Stomach (tissue), 9 donors: ENCODE results near the gene ZNF414. TPM values are rescaled to one million over a fixed set of nuclear protein-coding genes. Genes with fewer than 3 reads are reported as not detected.
A peak's percentile ranks its signal among the peaks of the same experiment; 100 is the strongest.

ENCODE experiments used
- DNase-seq, 2 donors: peaks; one replicate each; pipeline versions ENCODE4 v3.0.0 to v3.0.0-alpha.2; 2013 to 2019
- H3K27ac ChIP-seq, 5 donors: fragments of 200-600 bp in 4 of 5; sonication (generic) in 4 of 5; one replicate each; pipeline ENCODE4 v1.5.1; 2013 to 2019; ENCODE audit warnings: mild to moderate bottlenecking in 1 of 5, moderate library complexity in 1 of 5
- H3K27me3 ChIP-seq, 3 donors: fragments of 200-600 bp; sonication (generic); one replicate each; pipeline ENCODE4 v1.5.1; 2017 to 2019; ENCODE audit warnings: mixed run types in 1 of 3
- H3K36me3 ChIP-seq, 4 donors: fragments of 200-600 bp; sonication (generic); 1 replicate in 3 of 4; 2 replicates in 1 of 4; pipeline ENCODE4 v1.5.1; 2016 to 2019
- H3K4me1 ChIP-seq, 4 donors: fragments of 200-600 bp; sonication (generic); one replicate each; pipeline ENCODE4 v1.5.1; 2016 to 2019
- H3K4me3 ChIP-seq, 4 donors: fragments of 200-600 bp; sonication (generic) in 3 of 4; one replicate each; pipeline ENCODE4 v1.5.1; 2016 to 2019; ENCODE audit warnings: mild to moderate bottlenecking in 1 of 4
- H3K9me3 ChIP-seq, 4 donors: fragments of 200-600 bp; sonication (generic); one replicate each; pipeline ENCODE4 v1.5.1; 2016 to 2019
- EP300 ChIP-seq: sonication (generic); formaldehyde crosslinking; IDR thresholded peaks from one replicate; pipeline ENCODE4 v1.6.1; 2017; ENCODE audit warnings: antibody characterized with exemption
- POLR2A ChIP-seq, 4 donors: fragments of 450-650 bp; IDR thresholded peaks; one replicate each; pipeline ENCODE4 v1.6.1; 2016; ENCODE audit warnings: antibody characterized with exemption in 4 of 4, control low read depth in 2 of 4, mild to moderate bottlenecking in 1 of 4, moderate library complexity in 1 of 4
- POLR2AphosphoS5 ChIP-seq, 3 donors: sonication (generic); formaldehyde crosslinking; IDR thresholded peaks; one replicate each; pipeline ENCODE4 v1.6.1; 2016; ENCODE audit warnings: antibody characterized with exemption in 3 of 3
- WGBS, 5 donors: extraction: QIAGEN DNeasy Blood & Tissue Kit in 3 of 5; methylation state at CpG; one replicate each; pipeline versions ENCODE4 v1.1.5 to v1.1.7; 2013 to 2018; 5-methylcytosine and 5-hydroxymethylcytosine counted together
- intact Hi-C: fragments of 100-400 bp; cut with DNase I; formaldehyde crosslinking; loops from one replicate; pipeline ENCODE4 v1.15.1; 2023; ENCODE audit warnings: low total_unique reads
- polyA plus RNA-seq, 3 donors: library from polyadenylated mRNA; stranded (reverse); fragments of 200-250 nt; gene quantifications; one replicate each; pipeline ENCODE4 v1.2.3, GENCODE V29; 2013
- total RNA-seq, 5 donors: library from RNA; depleted of rRNA; stranded (reverse); fragments of >200 nt; gene quantifications; one replicate each; pipeline versions ENCODE4 v1.1.0 to v1.2.3, GENCODE V29; 2014 to 2016
- TF ChIP-seq, protein P1 (sequence below), 7 experiments: fragments of 450-650 bp in 4 of 7; fragments of 200-600 bp in 3 of 7; sonication (generic) in 3 of 7; IDR thresholded peaks; one replicate each; pipeline ENCODE4 v1.5.1; 2016 to 2019; ENCODE audit warnings: antibody characterized with exemption in 7 of 7, control low read depth in 2 of 7, mild to moderate bottlenecking in 1 of 7
- donor health status: healthy with polysubstance abuse.
- donor health status: Bipolar disorder and iron deficiency.
- donor health status: healthy.

The ZNF414 gene
- total and polyA plus RNA-seq, 8 donors = 1.8 to 32.7 (median 18.3) TPM

DNA sequence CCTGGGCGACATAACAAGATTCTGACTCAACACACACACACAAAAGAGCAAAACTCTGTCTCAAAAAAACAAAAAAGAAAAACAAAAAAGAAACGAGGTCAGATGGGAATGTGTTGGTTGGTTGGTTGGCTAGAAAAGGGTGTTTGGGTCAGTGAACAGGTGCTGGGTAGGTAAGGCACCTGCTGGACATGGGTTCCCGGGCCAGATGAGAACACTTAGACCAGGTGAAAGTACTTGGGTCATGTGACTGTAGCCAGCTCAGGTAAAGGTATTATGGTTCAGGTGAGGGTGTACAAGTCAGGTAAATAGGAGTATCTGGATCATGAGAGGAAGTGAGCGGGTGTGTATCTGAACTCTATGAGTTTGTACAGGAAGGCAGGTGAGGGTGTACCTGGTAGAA is 14.5 kb upstream of the ZNF414 start:
- Histone ChIP-seq H3K4me1 (peaks cover 0 to 20% (median 15%) of the 10 kb centered on the region in 4 donors), H3K9me3 (no peaks in the 10 kb centered on the region), H3K36me3 (peaks cover 0 to 69% (median 28%) of the 10 kb centered on the region in 4 donors), H3K4me3 (no peak overlapping the region), H3K27me3 (no peaks in the 10 kb centered on the region), H3K27ac (peak overlapping the region in 1 of 5 donors; percentile 29)
- no peak for DNase-seq
- WGBS, 5 donors = 41 to 64% (median 51%) methylated on average over 4 of the region's 4 CpGs
- TF ChIP-seq EP300 (no peak), POLR2AphosphoS5 (IDR thresholded peaks at IDR 0.05) (no peak), POLR2A (IDR thresholded peaks at IDR 0.05) (no peak)
- TF ChIP-seq, protein P1, sequence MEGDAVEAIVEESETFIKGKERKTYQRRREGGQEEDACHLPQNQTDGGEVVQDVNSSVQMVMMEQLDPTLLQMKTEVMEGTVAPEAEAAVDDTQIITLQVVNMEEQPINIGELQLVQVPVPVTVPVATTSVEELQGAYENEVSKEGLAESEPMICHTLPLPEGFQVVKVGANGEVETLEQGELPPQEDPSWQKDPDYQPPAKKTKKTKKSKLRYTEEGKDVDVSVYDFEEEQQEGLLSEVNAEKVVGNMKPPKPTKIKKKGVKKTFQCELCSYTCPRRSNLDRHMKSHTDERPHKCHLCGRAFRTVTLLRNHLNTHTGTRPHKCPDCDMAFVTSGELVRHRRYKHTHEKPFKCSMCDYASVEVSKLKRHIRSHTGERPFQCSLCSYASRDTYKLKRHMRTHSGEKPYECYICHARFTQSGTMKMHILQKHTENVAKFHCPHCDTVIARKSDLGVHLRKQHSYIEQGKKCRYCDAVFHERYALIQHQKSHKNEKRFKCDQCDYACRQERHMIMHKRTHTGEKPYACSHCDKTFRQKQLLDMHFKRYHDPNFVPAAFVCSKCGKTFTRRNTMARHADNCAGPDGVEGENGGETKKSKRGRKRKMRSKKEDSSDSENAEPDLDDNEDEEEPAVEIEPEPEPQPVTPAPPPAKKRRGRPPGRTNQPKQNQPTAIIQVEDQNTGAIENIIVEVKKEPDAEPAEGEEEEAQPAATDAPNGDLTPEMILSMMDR (IDR thresholded peaks at IDR 0.05) = no peak
- intact Hi-C loops = no loop called here

DNA sequence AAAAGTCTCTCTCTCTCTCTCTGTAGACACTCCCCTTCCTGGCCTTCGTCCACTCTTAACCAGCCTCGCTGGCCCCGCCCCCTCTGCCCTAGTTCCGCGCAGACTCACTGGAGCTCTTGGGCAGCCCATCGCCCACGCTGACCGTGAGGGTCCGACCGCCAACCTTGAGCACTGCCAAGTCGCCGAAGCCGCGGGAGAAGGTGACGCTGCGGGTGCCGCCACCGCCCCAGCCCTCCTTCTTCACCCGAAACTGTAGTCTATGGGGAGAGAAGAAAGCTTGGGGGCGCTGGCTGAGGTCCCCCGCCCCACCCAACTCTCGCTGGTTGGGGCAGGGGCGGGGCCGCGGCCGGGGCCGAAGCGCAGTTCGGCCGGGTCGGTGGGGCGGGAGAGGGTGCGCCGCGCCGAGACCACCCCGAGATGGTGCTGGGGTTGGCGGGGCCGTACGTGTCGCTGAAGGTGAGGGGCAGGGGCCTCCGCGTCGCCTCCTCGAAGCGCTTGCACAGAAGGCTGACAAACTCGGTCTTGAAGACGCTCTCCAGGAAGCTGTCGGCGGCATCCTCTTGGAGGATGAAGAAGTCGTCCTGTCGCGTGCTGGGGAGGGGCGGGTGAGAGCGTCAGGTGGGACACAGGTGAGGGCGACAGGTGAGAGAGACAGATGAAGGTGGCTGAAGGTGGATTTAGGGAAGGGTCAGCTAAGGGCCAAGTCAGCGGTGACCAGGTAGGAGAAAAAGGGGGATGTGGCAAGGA is 12.6 kb upstream of the ZNF414 start:
- intact Hi-C loops = no loop called here
- Histone ChIP-seq H3K4me1 (peaks cover 0 to 20% (median 15%) of the 10 kb centered on the region in 4 donors), H3K9me3 (no peaks in the 10 kb centered on the region), H3K36me3 (peaks cover 0 to 78% (median 30%) of the 10 kb centered on the region in 4 donors), H3K27me3 (no peaks in the 10 kb centered on the region), H3K4me3 (peak overlapping the region; percentile 59 to 93 (median 66)), H3K27ac (peak overlapping the region; percentile 85 to 93 (median 90))
- DNase-seq = peak; percentile 93 to 97
- whole genome bisulfite sequencing, 5 donors = 8 to 42% (median 15%) methylated on average over 29 to 57 of the region's 57 CpGs
- TF ChIP-seq, protein P1 (IDR thresholded peaks at IDR 0.05) = no peak
- TF ChIP-seq EP300 (no peak), POLR2AphosphoS5 (IDR thresholded peaks at IDR 0.05) (peak in 2 of 3 donors; percentile 58 to 75), POLR2A (IDR thresholded peaks at IDR 0.05) (peak in 1 of 4 donors; percentile 19)

DNA sequence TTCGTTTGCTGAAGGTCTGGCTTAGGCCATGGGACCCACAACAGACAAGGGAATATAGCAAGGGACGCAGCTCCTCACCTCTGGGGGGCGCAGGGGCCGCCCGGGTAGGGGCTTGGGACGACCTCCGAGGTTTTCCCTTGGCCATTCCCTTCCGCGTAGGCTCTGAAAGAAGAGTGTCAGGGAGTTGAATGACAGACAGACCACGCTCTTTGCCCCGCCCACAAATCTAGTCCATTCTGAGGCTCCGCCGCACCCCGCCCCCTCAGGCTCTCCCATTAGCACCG is 11.4 kb upstream of the ZNF414 start:
- no peak for DNase-seq
- H3K36me3 ChIP-seq = peaks cover 0 to 76% (median 27%) of the 10 kb centered on the region in 4 donors
- peak overlapping the region; percentile 75 to 93 (median 89) for H3K27ac ChIP-seq
- no peaks in the 10 kb centered on the region for H3K27me3 ChIP-seq
- WGBS, 5 donors = 11 to 20% (median 16%) methylated on average over 15 of the region's 15 CpGs
- no peaks in the 10 kb centered on the region for H3K9me3 ChIP-seq
- peak in 1 of 3 donors; percentile 67 for TF ChIP-seq POLR2AphosphoS5 (IDR thresholded peaks at IDR 0.05)
- TF ChIP-seq EP300 = no peak
- peak overlapping the region; percentile 39 to 68 (median 52) for H3K4me3 ChIP-seq
- intact Hi-C loops = no loop called here
- peaks cover 0 to 20% (median 15%) of the 10 kb centered on the region in 4 donors for H3K4me1 ChIP-seq

DNA sequence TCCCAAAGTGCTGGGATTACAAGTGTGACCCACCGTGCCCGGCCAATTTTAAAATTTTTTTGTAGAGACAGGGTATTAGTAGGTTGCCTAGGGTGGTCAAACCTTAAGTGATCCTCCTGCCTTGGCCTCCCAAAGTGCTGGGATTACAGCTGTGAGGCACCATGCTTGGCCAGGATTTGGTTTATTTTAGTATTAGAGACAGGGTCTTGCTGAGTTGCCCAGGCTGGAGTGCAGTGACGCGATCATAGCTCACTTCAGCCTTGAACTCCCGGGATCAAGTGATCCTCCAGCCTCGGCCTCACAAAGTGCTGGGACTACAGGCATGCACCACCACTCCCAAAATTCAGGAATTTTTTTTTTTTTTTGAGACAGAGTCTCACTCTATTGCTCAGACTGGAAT is 5.4 kb upstream of the ZNF414 start:
- H3K9me3 ChIP-seq = no peaks in the 10 kb centered on the region
- H3K27ac ChIP-seq = no peak overlapping the region
- H3K4me3 ChIP-seq = no peak overlapping the region
- no peaks in the 10 kb centered on the region for H3K27me3 ChIP-seq
- TF ChIP-seq, protein P1 (IDR thresholded peaks at IDR 0.05) = no peak
- 90 to 99% (median 94%) methylated on average over 6 of the region's 6 CpGs for WGBS, 5 donors
- intact Hi-C loops = no loop called here
- DNase-seq = no peak
- peaks cover 0 to 32% (median 8%) of the 10 kb centered on the region in 4 donors for H3K4me1 ChIP-seq
- peaks cover 0 to 20% (median 4%) of the 10 kb centered on the region in 4 donors for H3K36me3 ChIP-seq

DNA sequence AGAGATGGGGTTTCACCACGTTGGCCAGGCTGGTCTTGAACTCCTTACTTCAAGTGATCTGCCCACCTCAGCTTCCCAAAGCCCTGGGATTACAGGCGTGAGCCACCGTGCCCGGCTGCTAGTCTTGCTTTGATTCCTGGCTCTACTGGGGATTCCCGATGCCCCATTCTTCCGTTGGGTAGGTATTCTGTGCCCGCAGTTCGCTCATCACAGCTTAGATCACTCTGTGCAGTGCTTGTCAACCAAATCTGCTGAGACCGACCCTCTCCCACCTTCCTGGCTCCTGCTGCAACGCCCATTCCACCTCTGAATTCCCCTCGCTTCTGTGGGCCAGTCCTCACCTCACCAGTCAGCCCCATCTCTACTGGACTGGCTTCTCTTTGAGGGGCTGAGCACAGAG is 4.6 kb upstream of the ZNF414 start:
- H3K9me3 ChIP-seq = no peaks in the 10 kb centered on the region
- peak overlapping the region in 2 of 5 donors; percentile 51 to 69 for H3K27ac ChIP-seq
- peaks cover 0 to 18% (median 4%) of the 10 kb centered on the region in 4 donors for H3K36me3 ChIP-seq
- no peaks in the 10 kb centered on the region for H3K27me3 ChIP-seq
- H3K4me3 ChIP-seq = no peak overlapping the region
- intact Hi-C loops = no loop called here
- no peak for DNase-seq
- 79 to 87% (median 83%) methylated on average over 11 of the region's 11 CpGs for WGBS, 5 donors
- peaks cover 0 to 34% (median 9%) of the 10 kb centered on the region in 4 donors for H3K4me1 ChIP-seq
- TF ChIP-seq POLR2A (IDR thresholded peaks at IDR 0.05) = no peak
- no peak for TF ChIP-seq EP300
- TF ChIP-seq, protein P1 (IDR thresholded peaks at IDR 0.05) = no peak
- TF ChIP-seq POLR2AphosphoS5 (IDR thresholded peaks at IDR 0.05) = no peak
